ENCODE measurements around the gene KHDC3L.

DNA sequence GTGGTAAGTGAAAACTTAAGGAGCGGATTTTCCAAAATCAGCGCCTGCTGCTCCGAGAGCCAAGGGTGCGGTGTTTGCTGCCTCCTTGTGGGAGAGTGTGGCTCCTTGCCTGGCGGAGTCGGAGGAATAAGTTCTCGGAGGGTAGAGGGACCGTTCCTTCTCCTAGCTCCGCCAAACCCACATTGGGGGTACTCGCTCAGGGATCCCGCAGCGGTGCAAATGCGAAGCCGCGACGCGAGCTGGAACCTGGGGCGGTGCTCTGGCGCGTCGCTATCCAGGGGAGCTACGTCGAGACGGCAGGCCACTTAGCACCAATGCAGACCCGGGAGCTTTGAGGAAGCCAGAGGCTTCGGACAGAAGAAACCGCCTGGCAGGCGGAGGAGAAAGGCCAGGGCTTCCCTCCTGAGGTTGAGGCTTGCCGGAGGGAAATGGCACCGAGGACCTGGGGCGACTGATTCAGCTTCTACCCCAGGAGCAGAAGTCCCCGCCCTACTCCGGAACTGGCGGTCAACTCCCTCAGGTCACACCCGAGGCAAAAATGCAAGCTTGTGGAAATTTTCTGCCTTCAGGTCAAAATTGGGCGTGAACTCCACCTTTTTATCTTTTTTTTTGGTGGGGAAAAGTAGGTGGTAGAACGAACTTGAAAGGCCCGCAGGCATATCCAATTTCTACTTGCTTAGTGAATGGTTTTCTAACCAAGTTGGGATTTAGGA is 26.5 kb downstream of the KHDC3L start:
- TF ChIP-seq, protein P1, sequence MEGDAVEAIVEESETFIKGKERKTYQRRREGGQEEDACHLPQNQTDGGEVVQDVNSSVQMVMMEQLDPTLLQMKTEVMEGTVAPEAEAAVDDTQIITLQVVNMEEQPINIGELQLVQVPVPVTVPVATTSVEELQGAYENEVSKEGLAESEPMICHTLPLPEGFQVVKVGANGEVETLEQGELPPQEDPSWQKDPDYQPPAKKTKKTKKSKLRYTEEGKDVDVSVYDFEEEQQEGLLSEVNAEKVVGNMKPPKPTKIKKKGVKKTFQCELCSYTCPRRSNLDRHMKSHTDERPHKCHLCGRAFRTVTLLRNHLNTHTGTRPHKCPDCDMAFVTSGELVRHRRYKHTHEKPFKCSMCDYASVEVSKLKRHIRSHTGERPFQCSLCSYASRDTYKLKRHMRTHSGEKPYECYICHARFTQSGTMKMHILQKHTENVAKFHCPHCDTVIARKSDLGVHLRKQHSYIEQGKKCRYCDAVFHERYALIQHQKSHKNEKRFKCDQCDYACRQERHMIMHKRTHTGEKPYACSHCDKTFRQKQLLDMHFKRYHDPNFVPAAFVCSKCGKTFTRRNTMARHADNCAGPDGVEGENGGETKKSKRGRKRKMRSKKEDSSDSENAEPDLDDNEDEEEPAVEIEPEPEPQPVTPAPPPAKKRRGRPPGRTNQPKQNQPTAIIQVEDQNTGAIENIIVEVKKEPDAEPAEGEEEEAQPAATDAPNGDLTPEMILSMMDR (IDR thresholded peaks at IDR 0.05; ENCODE audit: borderline replicate concordance, extremely low read depth, low read length, poor library complexity, severe bottlenecking), result peak; percentile 32
- TF ChIP-seq EZH2 (IDR thresholded peaks at IDR 0.05; ENCODE audit: borderline replicate concordance, low read depth, low read length, severe bottlenecking), result no peak
